SK-N-MC (cell line): ENCODE measurements around the gene CLNK.

ENCODE experiments used
- EZH2 ChIP-seq: fragments of 200-600 bp; sonication (generic); IDR thresholded peaks from one replicate; pipeline ENCODE4 v1.6.1; 2017; ENCODE audit warnings: antibody characterized with exemption
- FOXP2 ChIP-seq: optimal IDR thresholded peaks from 2 replicates; pipeline ENCODE3; 2011; ENCODE audit warnings: mild to moderate bottlenecking, moderate library complexity; ENCODE audit not compliant: insufficient read depth; ENCODE audit errors: extremely low read length, control extremely low read depth
- POLR2AphosphoS5 ChIP-seq: IDR thresholded peaks from 2 replicates; pipeline ENCODE4 v1.6.1; 2012; ENCODE audit warnings: mild to moderate bottlenecking, low read depth, low read length, borderline replicate concordance

- TF ChIP-seq POLR2AphosphoS5 (no peak), EZH2 (no peak), FOXP2 (no peak)
Measured at GRCh38 chr4:10671366-10671765, 13.2 kb downstream of the CLNK start.
